ENCODE results near the gene KIF5B. TPM values are rescaled to one million over a fixed set of nuclear protein-coding genes. Genes with fewer than 3 reads are reported as not detected.

The KIF5B gene
- total and polyA plus RNA-seq, 2 donors (not counting 3 experiments of a cell fraction or from before 2014, with no cell fraction given), result 24.7 to 159 TPM

- Histone ChIP-seq H3K36me3 (ENCODE audit: control insufficient read depth in 2 of 2, extremely low read depth in 1 of 2, insufficient read depth in 2 of 2, low read length in 2 of 2) (no peaks in the 10 kb centered on the region), H3K4me1 (ENCODE audit: control insufficient read depth, extremely low read depth, insufficient read depth, low read length) (peaks cover under 1% of the 10 kb centered on the region), H3K27ac (ENCODE audit: insufficient read depth, low read depth, low read length) (no peak overlapping the region), H3K4me3 (replicated peaks in 1 of 3; ENCODE audit: insufficient read depth in 1 of 3, low read depth in 1 of 3, low read length in 3 of 3) (no peak overlapping the region), H3K9me3 (replicated peaks; ENCODE audit: control insufficient read depth, insufficient read depth, low read length) (no peaks in the 10 kb centered on the region), H3K79me2 (ENCODE audit: control insufficient read depth, insufficient read depth, low read length) (no peaks in the 10 kb centered on the region), H2AFZ (ENCODE audit: low read depth, low read length) (no peak overlapping the region), H3K4me2 (ENCODE audit: insufficient read depth, low read length) (no peak overlapping the region), H3K9ac (replicated peaks; ENCODE audit: extremely low read depth, insufficient read depth, low read length) (no peak overlapping the region), H4K20me1 (replicated peaks; ENCODE audit: control insufficient read depth, extremely low read depth, insufficient read depth, low read length) (no peaks in the 10 kb centered on the region), H3K27me3 (ENCODE audit: control insufficient read depth in 2 of 2, insufficient read depth in 2 of 2, low read length in 2 of 2) (no peaks in the 10 kb centered on the region), H3K9me1 (replicated peaks; ENCODE audit: control insufficient read depth, extremely low read depth, insufficient read depth, low read length) (no peaks in the 10 kb centered on the region)
- no TSS peak for BruUV-seq (replicated peaks)
- TF ChIP-seq JUN (IDR thresholded peaks at IDR 0.05; ENCODE audit: borderline replicate concordance, insufficient read depth, insufficient read length, low read depth), result no peak
- TF ChIP-seq MAX (IDR thresholded peaks at IDR 0.05; ENCODE audit: insufficient read depth, insufficient read length), result no peak
- TF ChIP-seq GATA2 (IDR thresholded peaks at IDR 0.05; ENCODE audit: insufficient read depth, insufficient read length, low read depth, low read length), result no peak
- TF ChIP-seq FOS (IDR thresholded peaks at IDR 0.05; ENCODE audit: borderline replicate concordance, insufficient read depth, low read length), result no peak
- no peak for TF ChIP-seq CTCF (IDR thresholded peaks at IDR 0.05; ENCODE audit: extremely low read depth in 1 of 2, insufficient read depth in 1 of 2, low read depth in 1 of 2, low read length in 2 of 2)
- no peak for TF ChIP-seq MYC (IDR thresholded peaks at IDR 0.05; ENCODE audit: low read depth, low read length)
- TF ChIP-seq POLR2AphosphoS5 (IDR thresholded peaks at IDR 0.05; ENCODE audit: insufficient read depth, low read depth, low read length), result no peak
- TF ChIP-seq POLR2A (IDR thresholded peaks at IDR 0.05; ENCODE audit: low read depth, low read length), result no peak
- TF ChIP-seq EZH2 (IDR thresholded peaks at IDR 0.05; ENCODE audit: borderline replicate concordance, low read depth, low read length, severe bottlenecking), result no peak
- ChIA-PET POLR2A (no interaction called here), CTCF (interaction anchor here (1.5 to 1.8 kb wide), 2 partner anchors 17 to 99 kb away, joined by 3 to 5 read pairs; no protein-coding TSS in a partner anchor)
- FAIRE-seq, result peak; percentile 38
- intact Hi-C loops (cut with micrococcal nuclease) (no loop called here), dilution Hi-C loops (cut with MboI; ENCODE audit: extremely low pct_ligation_motif_present, low sequenced_read_pairs) (no loop called here)
- DNase-seq (ENCODE audit: low read depth, low spot score), result no peak
Measured at GRCh38 chr10:31961277-31962074, 94.7 kb downstream of the KIF5B start.
